NCI-H1417 (cell line): ENCODE measurements around the gene SPOCK1.
"Not testable (repeated sequence)": the region's sequence is repeated elsewhere in the genome, so short reads cannot be mapped to it uniquely, and the experiment has no call there.

Experiments
- DNase-seq, 3 experiments: peaks; one replicate each; lab custom pipeline; 2025; lab: John Stamatoyannopoulos, UW

The SPOCK1 gene

DNA sequence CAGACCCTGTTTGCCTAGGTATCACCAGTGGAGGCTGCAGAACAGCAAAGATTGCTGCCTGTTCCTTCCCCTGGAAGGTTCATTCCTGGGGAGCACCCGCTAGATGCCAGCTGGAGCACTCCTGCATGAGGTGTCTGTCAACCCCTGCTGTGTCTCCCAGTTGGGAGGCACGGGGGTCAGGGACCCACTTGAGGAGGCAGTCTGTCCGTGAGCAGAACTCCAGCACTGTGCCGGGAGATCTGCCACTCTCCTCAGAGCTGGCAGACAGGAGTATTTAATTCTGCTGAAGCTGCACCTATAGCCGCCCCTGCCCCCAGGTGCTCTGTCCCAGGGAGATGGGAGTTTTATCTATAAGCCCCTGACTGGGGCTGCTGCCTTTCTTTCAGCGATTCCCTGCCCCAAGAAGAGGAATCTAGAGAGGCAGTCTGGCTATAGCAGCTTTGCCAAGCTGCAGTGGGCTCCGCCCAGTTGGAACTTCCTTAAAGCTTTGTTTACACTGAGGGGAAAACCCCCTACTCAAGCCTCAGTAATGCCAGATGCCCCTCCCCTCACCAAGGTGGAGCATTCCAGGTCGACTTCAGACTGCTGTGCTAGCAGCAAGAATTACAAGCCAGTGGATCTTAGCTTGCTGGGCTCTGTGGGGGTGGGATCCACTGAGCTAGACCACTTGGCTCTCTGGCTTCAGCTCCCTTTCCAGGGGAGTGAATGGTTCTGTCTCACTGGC lies 545.6 kb downstream of the SPOCK1 start:
- not testable (repeated sequence) for DNase-seq

DNA sequence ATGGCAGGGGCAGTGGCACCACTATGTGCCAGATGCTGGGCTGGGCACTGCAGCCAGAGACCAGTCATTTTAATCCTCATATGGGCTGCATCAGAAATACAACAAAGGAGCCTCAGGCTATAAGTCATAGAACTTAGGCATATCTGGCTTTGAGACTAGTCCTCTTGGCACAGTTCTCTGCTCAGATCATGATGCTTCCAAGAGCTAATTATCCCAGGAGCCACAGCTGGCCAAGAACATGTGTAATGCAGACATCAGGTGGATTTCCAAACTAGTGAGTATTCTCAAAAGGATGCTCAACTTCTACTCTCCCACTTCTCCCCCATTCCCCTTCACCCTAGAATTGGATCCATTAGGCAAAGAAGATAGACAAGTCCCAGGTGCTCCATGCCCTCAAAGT lies 571.6 kb downstream of the SPOCK1 start:
- DNase-seq = no peak

- DNase-seq = no peak
Measured at GRCh38 chr5:136926073-136926472, 573.1 kb downstream of the SPOCK1 start.
